Activated CD8-positive, alpha-beta memory T cell treated with anti-CD3 and anti-CD28 coated beads, Interleukin-2, amount 50 U/mL, for 48 hours (primary cell): ENCODE data around the gene MAN2A2.

Experiments used
- DNase-seq: peaks from one replicate; pipeline ENCODE4 v3.0.0-alpha.2; 2020

The MAN2A2 gene

DNA sequence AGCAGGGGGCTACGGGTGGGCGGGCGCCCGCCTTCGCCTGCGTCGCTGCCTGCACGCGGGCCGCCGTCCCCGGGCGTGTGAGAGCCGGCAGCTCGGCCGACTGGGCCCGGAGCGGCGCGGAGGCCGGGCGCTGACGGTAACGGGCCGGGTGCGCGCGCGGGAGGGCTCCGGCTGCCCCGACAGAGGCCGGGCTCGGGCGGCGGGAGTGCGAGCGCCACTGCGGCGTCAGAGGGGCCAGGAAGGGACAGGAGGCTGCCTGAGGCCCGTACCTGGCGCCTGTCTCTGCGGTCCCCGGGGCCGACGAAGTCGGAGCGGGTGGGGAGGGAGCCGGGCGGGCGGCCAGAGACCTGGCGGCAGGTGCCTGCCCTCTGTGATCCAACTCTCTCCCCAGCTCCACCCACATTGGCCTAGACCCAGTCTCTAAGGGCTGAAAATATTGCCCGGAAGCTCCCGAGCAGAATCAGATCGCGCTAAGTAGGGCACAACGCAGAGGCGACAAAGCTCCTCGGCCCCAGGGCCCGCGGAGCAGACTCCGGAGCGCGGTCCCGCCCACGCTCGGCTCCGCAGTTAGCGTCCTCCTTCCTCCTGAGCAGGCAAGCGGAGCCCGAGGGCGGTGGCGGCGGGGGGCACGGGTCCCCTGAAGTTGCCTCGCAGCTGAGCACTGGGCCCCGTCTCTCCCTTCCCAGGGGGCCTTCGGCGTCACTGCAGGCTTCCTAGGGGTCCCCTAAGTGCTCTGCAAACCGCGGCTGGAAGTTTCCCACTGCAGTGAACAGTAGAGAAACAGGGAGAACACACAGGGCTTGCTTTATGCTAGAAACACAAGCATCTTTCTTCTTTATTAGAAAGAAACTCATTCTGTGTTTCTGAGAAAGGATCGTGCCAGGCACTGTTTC is at the start of gene MAN2A2:
Gene MAN2A2, plus strand, starts transcription at position 463 of the 893 bp plus-strand sequence. CDS start 906 bp downstream, outside the sequence.
- peak; percentile 92 for DNase-seq

DNA sequence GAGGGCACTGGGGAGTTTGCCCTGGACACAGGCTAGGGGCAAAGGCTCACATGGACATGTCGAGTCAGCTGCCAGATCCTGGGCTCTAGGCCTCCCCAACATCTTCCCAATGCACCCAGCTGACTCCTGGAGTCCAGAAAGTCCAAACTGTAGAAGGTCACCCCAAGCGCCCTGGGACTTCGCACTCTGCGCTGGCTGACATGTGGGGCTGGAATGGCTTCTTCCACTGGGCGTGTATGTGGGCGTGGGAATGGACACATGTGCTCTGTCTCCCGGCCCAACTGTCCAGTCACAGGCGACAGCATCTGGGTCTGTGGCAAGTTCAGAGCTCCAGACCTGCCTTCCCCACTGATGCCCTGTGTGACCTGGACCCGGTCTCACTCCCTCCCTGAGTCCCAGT is 48.0 kb upstream of the MAN2A2 start:
- no peak for DNase-seq

DNA sequence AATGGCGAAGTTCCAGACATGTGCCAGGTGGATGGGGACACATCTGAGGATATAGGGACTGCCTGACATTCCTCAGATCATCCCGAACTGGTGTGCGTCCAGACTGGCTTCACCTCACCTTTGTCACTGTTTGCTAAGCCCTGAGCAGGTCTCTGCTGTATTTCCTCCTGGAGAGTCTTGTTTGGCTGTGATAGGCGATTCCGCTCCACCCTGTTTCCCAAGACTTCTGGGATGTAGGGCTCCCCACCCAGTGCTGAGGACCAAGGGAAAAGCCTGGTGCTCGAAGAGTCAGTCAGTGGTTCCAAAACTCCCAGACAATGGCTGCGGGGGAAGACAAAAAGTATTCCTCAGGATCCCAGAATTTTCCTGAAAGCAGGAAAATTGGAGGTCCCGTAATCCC is 45.8 kb upstream of the MAN2A2 start:
- no peak for DNase-seq

DNA sequence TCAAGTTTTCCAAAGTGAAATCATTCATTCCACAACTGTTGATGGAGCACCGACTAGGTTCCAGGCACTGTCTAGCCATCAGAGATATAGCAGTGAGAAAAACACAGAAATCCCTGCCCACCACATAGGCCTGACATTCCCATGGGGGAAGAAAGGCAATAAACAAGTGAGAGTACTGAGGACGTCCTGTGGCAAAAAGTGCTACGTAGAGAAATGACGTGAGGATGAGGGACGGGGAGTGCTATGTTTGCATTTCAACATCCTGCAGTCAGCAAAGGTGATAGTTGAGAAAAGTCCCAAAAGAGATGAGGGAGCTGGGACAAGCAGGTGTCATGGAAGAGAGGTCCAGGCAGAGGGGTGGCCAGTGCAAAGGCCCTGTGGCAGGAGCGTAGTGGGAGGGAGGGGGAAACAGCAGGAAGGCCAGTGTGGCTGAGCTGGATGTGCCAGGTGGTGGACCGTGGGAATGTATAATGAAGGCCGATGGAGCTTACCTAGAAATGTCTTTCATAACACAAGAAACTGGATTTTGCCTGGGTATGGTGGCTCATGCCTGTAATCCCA is 45.1 kb upstream of the MAN2A2 start:
- DNase-seq, result no peak

DNA sequence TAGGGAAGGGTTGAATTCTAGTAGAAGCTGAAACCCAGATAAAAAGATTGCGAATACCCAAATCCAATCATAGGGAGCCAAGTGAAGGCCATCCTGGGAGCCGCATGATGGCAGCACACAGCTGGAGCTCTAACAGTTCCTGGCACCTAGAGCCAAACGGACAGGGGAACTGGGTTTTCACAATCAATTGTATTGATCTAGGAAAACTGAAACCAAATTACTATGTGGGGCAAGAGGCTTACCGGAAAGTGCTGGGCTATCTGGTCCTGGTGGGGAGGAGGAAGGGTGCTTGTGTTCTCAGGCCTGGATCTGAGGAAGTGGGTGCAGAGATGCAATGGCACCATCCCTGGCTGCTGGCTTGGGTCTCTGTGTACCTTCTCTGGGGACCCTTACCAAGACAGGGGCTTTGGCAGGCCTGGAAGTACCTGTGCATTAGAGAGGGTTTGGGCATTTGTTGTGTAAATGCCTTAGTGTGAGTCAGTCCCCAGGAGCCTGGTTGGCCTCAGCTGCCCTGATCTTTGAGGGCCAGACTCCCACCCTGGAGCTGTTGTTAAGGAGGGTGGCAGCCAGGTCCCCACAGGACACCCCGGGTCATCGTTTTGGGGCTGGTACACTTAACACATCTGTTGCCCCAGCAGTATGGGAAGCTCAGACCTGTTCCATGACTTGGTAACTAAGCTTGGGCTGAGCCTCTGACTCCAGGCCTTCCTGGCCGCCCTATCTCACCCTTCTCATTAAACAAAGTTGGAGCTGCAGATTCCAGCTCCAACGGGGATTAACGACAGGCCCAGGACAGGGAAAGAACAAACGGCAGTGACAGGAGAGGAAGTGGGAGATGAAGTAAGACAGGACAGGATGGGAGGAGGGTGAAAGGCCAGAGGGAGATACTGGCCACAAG is 43.6 kb upstream of the MAN2A2 start:
- DNase-seq, result no peak

DNA sequence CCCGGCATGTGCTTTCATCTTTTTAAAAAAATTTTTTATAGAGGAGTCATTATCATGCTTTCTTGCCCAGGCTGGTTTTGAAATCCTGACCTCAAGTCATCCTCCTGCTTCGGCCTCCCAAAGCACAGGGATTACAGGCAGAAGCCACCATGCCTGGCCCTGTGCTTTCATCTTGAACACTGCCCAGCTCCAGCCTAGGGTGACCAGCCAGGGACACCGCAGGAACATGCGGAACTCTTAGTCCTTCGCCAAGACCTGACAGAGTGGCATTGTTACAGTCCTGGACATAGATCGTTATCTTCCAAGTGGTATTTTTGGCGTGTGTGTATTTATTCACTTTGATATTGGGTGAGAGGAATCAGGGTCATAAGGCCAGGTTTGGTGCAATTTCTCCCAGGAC is 42.7 kb upstream of the MAN2A2 start:
- DNase-seq, result no peak

DNA sequence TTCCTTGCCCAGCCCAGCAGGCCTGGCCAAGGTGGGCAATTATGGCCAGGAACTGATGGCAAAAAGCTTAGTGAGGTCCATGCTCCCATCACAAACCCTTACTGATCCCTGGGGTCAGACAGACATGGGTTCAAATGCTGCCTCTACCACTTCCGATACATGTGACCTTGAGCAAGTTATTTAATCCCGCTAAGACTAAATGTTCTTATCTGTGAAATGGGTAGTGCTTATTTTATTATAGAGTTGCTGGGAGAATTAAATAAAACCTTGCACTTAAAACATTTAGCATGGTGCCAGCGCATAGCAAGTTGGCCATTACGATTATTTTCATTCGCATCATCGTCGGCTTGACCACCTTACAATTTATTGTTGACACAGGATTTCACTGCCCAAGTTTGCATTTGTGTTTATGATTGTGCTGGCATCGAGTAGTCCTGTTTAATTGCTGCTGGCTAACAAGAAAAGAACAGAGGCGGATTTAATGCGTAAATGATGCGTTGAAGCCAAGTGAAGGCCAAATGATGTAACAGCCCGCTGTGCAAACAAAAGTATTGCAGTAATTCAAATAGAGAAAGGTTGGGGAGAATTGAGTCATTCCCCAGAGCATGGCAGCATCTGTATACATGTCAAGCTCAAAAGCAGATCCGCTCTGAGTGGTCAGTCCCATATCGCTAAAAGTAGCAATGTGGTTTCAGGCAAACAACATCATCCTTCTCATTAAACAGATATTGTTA is 42.0 kb upstream of the MAN2A2 start:
- no peak for DNase-seq

DNA sequence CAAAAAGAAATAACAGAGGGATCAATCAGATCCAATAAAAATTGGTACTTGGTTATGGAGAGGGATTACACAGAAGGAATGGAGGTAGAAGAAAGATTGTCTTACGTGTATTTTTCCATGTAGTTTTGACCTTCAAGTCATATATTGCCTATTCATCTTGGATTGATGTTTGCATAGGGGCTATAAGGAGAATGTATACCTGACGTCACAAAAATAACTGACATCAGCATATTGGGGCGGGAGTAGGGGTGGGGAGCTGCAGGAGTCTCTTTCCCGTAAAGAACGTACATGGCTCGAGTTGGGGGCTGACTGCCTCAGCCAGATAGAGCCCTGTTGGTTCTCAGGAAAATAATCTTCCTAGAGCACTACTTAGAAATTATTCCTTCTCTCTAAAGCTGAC is 40.6 kb upstream of the MAN2A2 start:
- DNase-seq, result no peak

DNA sequence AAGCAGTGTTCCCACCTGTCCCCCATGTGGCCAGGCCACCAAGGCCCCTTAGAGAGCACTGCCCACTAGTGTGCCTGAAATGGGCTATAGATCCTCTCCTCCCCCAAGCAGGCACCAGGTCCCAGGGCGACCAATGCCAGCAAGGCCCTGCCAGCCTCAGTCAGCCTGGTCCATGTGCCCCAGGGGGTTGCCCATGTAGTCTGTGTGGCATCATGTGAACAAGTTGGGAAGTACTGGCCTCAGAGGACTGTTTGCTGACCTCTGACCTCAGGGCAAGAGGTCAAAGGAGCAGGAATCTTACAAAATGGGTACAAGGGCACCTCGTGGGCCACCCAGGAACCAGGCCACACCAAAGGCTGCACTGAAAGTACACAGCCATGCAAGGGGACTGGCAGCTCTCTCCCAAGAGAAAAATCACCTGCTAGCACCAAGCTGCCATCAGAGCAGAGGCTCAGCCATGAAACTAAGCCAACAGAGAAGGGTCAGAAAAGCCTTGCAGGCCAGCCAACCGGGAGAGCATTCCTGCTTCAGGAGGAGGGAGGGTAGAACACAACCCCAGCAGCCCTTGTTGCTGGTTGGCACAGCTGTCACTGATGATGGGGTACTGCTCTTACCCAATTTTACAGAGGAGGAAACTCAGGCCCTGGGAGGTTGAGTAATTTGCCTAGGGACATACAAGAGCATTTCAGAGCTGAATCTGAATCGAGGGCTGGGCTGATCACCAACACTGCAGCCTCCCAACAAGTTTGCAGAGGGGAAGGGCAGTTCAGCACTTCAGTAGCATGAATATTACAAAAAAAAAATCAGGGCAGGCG is 39.9 kb upstream of the MAN2A2 start:
- no peak for DNase-seq

DNA sequence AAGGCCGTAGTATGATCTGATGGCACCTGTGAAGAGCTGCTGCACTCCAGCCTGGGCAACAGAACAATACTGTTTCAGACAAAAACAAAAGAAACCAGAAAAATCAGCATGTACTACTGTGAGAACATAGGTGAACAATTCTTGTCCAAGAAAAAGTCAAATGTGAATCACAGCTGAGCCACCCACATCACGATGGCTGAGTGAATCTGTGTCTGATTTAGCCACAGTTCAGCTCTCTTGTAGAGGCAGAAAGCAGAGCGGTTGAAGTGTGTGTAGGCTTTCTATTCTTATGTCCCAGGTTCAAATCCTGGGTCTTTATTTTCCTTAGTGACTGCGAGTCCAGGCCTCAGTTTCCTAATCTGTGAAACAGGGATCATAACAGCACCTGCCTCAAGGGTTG is 39.1 kb upstream of the MAN2A2 start:
- peak; percentile 59 for DNase-seq

DNA sequence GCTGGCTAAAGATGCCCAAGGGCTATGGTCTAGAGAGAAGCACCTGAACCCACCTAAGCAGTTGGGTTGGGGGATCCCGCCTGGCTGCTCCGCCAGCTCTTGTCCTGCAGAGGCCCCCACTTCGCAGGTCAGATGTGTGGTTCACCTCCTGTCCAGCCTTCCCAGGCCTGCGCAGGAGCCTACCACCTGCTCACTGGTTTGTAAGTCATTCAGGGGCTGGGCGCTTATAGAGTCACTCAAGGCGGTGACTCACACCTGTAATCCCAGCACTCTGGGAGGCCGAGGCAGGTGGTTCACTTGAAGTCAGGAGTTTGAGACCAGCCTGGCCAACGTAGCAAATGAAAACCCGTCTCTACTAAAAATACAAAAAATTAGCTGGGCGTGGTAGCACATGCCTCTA is 38.6 kb upstream of the MAN2A2 start:
- DNase-seq, result peak; percentile 61

DNA sequence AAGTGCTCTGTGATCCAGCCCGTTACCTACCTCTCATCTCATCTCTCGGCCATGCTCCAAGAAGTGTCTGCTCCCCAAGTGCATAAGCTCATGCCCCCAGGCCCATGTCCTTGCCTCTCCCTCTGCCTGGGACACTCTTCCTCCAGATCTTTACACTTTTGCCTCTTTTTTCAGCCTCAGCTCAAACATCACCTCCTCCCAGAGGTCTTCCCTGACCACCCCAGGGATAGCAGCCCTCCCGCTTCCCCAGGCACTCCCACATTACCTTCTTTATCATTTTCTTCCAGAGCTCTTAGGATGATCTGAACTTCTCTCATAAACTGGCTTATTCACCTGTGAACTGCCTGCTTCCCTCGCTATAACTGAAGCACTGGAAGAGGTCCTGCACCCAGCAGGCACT is 37.4 kb upstream of the MAN2A2 start:
- DNase-seq, result no peak

DNA sequence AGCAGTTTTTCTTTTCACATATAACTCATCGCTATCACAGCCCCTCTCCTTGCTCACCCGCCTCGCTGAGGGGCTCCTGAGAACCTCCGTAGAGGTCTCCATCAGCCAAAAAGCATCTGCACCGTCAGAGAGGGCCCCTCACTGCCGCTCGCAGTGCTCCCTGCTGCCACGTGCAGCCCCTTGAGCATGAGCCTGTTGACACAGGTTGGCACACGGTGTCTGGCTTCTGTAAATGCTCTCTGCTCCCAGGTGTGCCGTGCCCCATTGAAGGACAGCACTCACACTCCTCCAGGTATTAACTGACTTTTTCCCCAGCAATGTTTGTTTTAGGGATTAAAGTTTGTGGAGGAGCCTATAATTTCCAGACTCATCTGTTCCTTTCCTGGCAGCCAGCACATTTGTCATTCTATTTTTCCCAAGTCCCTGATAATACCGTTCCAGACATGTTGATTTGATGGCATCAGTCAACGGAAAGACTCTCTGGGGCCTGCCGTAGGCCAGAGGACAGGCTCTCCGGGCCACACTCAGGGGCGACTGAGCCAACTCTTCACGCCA is 36.9 kb upstream of the MAN2A2 start:
- no peak for DNase-seq

DNA sequence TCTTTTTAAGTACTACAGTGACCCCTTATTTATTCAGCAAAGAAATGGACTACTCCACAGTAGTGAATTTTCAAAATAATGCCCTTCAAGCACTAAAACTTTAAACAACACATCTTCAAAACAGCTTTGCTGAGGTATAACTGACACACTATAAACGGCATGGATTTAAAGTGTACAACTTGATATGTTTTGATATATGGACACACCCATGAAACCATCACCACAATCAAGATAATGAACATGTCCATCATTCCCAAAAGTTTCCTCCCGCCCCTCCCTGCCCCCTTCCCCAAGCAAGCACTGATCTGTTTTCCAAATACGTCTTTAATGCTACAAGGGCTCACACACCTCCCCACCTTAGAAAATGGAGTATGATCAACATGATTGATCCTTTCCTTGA is 36.3 kb upstream of the MAN2A2 start:
- DNase-seq, result no peak

DNA sequence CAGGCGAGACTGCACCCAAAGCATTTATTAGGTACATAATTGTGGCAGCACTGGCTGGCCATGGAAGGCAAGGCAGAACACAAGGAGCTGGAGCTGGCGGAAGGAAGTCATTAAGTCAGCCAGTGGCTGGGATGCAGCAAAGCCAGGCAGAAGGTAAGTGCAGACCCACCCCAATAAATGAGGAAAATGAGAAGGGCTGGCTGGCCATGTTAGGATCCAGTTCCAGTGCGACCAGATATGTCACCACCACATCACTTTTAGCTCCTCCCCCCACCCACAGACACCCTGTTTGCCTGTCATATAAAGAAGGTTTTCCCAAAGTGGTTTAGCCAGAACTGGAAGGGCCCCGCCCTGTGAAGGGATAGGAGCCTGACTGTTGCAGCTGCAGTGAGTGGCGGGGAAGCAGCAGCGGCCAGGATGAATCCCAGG is 34.8 kb upstream of the MAN2A2 start, which contains the start of gene FURIN:
Gene FURIN, plus strand, starts transcription at position 328 of the 429 bp plus-strand sequence. CDS start 7,153 bp downstream, outside the sequence.
- DNase-seq, result no peak

DNA sequence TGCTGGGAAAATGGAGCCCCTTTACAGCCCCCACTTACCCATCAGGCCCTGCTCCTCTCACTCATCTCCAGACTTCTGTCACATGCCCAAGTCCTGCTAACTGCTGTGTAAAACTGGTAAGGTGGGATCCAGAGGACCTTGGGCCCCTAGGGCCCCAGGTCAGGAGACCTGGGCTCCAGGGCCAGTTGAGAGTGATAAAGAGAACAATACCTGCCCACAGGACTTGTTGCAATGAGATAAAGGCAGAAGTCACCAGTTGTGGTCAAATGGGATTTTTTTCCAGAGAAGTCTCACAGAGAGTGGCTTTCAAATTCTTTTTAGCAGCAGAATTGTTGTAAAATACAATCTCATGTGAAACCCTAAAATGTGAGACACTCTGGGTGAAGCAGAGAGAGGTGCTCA is 34.0 kb upstream of the MAN2A2 start:
- DNase-seq, result no peak

DNA sequence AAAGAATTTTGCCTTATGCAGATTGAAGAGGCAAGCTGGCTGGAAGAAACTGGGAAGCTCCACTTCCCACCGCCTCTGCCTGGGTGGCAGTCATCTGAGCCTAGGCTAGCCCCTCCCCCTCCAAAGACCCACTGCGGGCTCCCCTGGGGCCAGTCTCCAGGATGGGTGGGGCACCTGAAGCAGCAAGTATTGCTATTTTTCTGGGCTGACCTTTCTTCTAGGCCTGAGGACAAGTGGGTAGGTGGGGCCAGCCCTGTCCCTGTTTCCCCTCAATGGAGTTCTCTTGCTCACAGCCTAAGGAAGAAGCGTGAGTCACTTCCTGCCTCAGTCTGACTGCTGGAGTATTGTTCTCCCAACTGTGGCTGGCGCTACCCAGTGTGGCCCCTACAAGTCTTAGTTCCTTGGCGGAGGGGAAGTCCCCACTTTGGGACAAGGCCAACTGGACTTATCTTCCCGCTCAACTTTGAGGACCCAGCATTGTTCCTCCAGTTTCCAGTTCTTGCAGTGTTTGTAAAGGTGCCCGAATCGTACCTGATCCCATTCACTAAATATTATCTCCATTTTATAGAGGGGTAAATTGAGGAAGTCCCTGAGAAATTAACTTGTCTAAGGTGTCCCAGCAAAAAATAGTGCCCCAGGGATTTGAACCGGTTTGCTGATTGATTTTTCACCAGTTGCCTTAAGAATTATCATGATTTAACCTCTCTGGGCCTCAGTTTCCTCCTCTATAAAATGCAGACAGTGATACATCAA is 33.3 kb upstream of the MAN2A2 start:
- no peak for DNase-seq

DNA sequence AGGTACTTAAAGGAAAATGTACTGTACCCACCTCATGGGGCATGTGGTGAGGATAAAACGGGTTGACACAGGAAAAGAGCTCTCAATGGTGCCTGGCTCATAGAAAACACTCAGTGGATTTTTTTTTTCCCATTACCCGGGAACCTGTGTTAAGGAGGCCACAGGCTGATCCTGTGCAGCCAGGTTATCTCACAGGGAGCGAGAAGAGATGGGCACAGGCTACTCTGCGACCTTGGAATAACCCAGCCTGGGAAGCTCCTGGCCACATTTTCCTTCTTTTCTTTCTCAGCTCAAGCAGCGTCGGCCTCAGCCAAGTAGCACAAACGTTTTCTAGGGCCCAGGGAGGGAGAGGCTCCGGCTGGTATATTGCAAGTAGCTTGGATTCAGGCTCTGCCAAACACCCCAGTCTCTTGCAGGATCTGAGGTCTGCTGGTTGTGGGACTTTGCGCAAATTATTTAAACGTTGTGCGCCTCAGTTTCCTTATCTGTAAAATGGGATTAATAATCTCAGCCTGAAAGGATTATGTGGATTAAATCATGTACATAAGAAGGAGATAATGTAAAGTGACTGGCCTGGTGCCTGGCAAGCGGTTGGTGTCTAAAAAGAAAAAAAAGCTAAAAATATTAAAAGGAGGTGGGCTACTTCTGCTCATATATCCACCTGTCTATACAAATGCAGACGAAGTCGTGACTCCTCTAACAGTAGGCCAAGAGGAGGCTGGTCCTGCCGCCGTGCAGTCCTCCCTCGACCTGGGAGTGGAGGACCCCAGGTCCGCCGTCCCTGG is 32.6 kb upstream of the MAN2A2 start:
- peak; percentile 65 for DNase-seq

DNA sequence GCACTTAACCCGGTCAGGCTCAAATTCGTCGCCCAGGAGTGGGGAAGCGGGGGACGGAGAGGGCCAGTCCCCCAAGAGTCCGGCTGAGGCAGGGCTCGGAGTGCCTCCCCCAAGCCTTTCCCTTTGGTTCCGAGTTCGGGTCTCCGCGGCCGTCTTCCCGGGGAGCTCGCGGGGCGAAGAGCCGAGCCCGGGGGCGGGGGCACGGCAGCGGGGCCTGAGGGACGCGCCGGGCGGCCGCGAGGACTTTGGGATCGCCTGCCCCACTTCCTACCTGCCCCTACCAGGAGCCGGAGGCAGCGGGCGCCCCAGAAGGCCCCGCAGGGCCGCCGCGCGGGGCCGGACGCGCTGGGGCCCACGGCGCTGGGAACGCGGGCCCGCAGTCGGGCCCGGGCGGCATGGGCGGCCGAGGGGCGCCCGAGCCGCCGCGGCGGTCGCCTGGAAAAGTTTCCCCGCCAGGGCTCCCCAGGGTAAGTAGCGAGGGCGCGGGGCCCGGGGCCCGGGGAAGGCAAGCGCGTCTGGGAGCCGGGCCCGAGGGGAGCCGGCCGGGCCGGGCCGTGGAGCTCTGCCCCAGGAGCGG is 31.9 kb upstream of the MAN2A2 start:
- no peak for DNase-seq
